ENCODE measurements around the gene YRDC.

DNA sequence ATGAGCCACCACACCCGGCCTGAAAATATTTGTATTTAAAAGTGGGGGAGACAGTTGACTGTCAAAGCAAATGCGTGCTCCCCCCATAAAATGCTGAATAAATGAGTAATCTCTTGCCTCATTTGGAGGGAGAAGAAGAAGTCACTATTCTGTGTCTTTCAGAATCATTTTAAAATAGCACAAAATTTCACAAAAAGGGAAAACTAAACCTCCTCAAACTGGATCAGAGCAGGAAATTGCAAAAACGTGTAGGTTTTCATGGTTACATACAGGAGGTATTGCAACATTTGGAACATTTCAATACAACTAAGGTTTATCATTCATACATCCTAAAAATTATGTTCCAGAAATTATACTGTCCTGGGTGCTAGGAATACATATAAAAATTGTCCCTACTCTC lies 37.8 kb upstream of the YRDC start:
- TF ChIP-seq JUND (IDR thresholded peaks at IDR 0.05) (no peak), POLR2A (IDR thresholded peaks at IDR 0.05; ENCODE audit: borderline replicate concordance, extremely low read depth, insufficient read depth, insufficient read length) (no peak), SP1 (IDR thresholded peaks at IDR 0.05; ENCODE audit: low read depth) (no peak), EZH2 (IDR thresholded peaks at IDR 0.05) (no peak), POLR2AphosphoS5 (IDR thresholded peaks at IDR 0.05; ENCODE audit: low read depth, low read length) (no peak), SRF (IDR thresholded peaks at IDR 0.05; ENCODE audit: low read depth) (no peak), YY1 (IDR thresholded peaks at IDR 0.05; ENCODE audit: extremely low read depth, insufficient replicate concordance, low read depth, low read length) (no peak), RAD21 (IDR thresholded peaks at IDR 0.05; ENCODE audit: low read depth) (no peak), ZNF274 (IDR thresholded peaks at IDR 0.05; ENCODE audit: low read depth, low read length) (no peak)
- TF ChIP-seq, protein P1, sequence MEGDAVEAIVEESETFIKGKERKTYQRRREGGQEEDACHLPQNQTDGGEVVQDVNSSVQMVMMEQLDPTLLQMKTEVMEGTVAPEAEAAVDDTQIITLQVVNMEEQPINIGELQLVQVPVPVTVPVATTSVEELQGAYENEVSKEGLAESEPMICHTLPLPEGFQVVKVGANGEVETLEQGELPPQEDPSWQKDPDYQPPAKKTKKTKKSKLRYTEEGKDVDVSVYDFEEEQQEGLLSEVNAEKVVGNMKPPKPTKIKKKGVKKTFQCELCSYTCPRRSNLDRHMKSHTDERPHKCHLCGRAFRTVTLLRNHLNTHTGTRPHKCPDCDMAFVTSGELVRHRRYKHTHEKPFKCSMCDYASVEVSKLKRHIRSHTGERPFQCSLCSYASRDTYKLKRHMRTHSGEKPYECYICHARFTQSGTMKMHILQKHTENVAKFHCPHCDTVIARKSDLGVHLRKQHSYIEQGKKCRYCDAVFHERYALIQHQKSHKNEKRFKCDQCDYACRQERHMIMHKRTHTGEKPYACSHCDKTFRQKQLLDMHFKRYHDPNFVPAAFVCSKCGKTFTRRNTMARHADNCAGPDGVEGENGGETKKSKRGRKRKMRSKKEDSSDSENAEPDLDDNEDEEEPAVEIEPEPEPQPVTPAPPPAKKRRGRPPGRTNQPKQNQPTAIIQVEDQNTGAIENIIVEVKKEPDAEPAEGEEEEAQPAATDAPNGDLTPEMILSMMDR (IDR thresholded peaks at IDR 0.05 in 2 of 3, conservative IDR thresholded peaks at IDR 0.05 in 1 of 3; ENCODE audit: borderline replicate concordance in 1 of 3, insufficient read depth in 1 of 3, low read depth in 2 of 3, low read length in 2 of 3): no peak
- TF ChIP-seq, protein P2, sequence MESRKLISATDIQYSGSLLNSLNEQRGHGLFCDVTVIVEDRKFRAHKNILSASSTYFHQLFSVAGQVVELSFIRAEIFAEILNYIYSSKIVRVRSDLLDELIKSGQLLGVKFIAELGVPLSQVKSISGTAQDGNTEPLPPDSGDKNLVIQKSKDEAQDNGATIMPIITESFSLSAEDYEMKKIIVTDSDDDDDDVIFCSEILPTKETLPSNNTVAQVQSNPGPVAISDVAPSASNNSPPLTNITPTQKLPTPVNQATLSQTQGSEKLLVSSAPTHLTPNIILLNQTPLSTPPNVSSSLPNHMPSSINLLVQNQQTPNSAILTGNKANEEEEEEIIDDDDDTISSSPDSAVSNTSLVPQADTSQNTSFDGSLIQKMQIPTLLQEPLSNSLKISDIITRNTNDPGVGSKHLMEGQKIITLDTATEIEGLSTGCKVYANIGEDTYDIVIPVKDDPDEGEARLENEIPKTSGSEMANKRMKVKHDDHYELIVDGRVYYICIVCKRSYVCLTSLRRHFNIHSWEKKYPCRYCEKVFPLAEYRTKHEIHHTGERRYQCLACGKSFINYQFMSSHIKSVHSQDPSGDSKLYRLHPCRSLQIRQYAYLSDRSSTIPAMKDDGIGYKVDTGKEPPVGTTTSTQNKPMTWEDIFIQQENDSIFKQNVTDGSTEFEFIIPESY (IDR thresholded peaks at IDR 0.05; ENCODE audit: extremely low read depth, insufficient replicate concordance, low read length): no peak

All from HCT116 (cell line).